ENCODE data around the gene ZNF595. TPM values are rescaled to one million over a fixed set of nuclear protein-coding genes. Genes with fewer than 3 reads are reported as not detected.
"Not testable (repeated sequence)": the region's sequence is repeated elsewhere in the genome, so short reads cannot be mapped to it uniquely, and the experiment has no call there.

ZNF595 gene
- total RNA-seq, 1 experiment from 2014 or later = 38.3 TPM

GRCh38 chr4:120616-121015 is 67.5 kb downstream of the ZNF595 start:
- H3K27me3 Mint-ChIP-seq (ENCODE audit: insufficient read depth, unreplicated experiment) = no peaks in the 10 kb centered on the region
- DNase-seq (ENCODE audit: unreplicated experiment) = no peak
- H3K4me3 Mint-ChIP-seq (ENCODE audit: unreplicated experiment) = no peak overlapping the region
- ChIA-PET POLR2A (no interaction called here), CTCF (no interaction called here)
- H3K27ac Mint-ChIP-seq (ENCODE audit: low read depth, unreplicated experiment) = no peak overlapping the region
- BruUV-seq (replicated peaks) = no TSS peak
- intact Hi-C loops (cut with micrococcal nuclease) = no loop called here
- H3K9me3 Mint-ChIP-seq (ENCODE audit: unreplicated experiment) = peaks cover 14% of the 10 kb centered on the region
- peaks cover 8% of the 10 kb centered on the region for H3K36me3 Mint-ChIP-seq (ENCODE audit: insufficient read depth, unreplicated experiment)
- peaks cover under 1% of the 10 kb centered on the region for H3K4me1 Mint-ChIP-seq (ENCODE audit: insufficient read depth, unreplicated experiment)
- TF ChIP-seq CTCF (IDR thresholded peaks at IDR 0.05; ENCODE audit: unreplicated experiment) = no peak

- Mint-ChIP-seq H3K4me1 (ENCODE audit: insufficient read depth, unreplicated experiment) (peaks cover 5% of the 10 kb centered on the region), H3K9me3 (ENCODE audit: unreplicated experiment) (peaks cover 10% of the 10 kb centered on the region), H3K27me3 (ENCODE audit: insufficient read depth, unreplicated experiment) (no peaks in the 10 kb centered on the region), H3K4me3 (ENCODE audit: unreplicated experiment) (no peak overlapping the region), H3K27ac (ENCODE audit: low read depth, unreplicated experiment) (no peak overlapping the region), H3K36me3 (ENCODE audit: insufficient read depth, unreplicated experiment) (peaks cover 17% of the 10 kb centered on the region)
- DNase-seq (ENCODE audit: unreplicated experiment) = no peak
- intact Hi-C loops (cut with micrococcal nuclease) = no loop called here
- POLR2A ChIA-PET = no interaction called here
- CTCF ChIA-PET = interaction anchor here (0.6 kb wide), 1 partner anchor 11 kb away, joined by 3 read pairs; no protein-coding TSS in a partner anchor
- no peak for TF ChIP-seq CTCF (IDR thresholded peaks at IDR 0.05; ENCODE audit: unreplicated experiment)
- BruUV-seq (replicated peaks) = no TSS peak
Observed at GRCh38 chr4:121408-122084, 68.4 kb downstream of the ZNF595 start.

GRCh38 chr4:123922-124274 is 70.8 kb downstream of the ZNF595 start:
- BruUV-seq (replicated peaks); CTCF ChIA-PET; DNase-seq (ENCODE audit: unreplicated experiment); H3K4me1 Mint-ChIP-seq (ENCODE audit: insufficient read depth, unreplicated experiment); H3K27me3 Mint-ChIP-seq (ENCODE audit: insufficient read depth, unreplicated experiment); intact Hi-C loops (cut with micrococcal nuclease); H3K9me3 Mint-ChIP-seq (ENCODE audit: unreplicated experiment): not testable (repeated sequence)
- POLR2A ChIA-PET = interaction anchor here (0.7 to 3.5 kb wide), 16 partner anchors 9 to 350 kb away, joined by 3 to 35 read pairs (median 5); partner anchors contain the start of genes ZNF141, ZNF595 and ZNF732
- Mint-ChIP-seq H3K36me3 (ENCODE audit: insufficient read depth, unreplicated experiment) (peaks cover 40% of the 10 kb centered on the region), H3K4me3 (ENCODE audit: unreplicated experiment) (peak overlapping the region; percentile 91), H3K27ac (ENCODE audit: low read depth, unreplicated experiment) (peak overlapping the region; percentile 98)

GRCh38 chr4:124275-125081 is 71.4 kb downstream of the ZNF595 start, which contains the start of gene ZNF718:
ZNF718 (plus strand) TSS chr4:124501; CDS start chr4:124671, 170 bp downstream.
- CTCF ChIA-PET = no interaction called here
- intact Hi-C loops (cut with micrococcal nuclease) = no loop called here
- peak within 1 kb of the TSS; percentile 91 for H3K4me3 Mint-ChIP-seq (ENCODE audit: unreplicated experiment)
- peaks cover 5% of the 10 kb centered on the region for H3K4me1 Mint-ChIP-seq (ENCODE audit: insufficient read depth, unreplicated experiment)
- H3K27me3 Mint-ChIP-seq (ENCODE audit: insufficient read depth, unreplicated experiment) = no peaks in the 10 kb centered on the region
- DNase-seq (ENCODE audit: unreplicated experiment) = peak; percentile 98
- peak within 1 kb of the TSS; percentile 98 for H3K27ac Mint-ChIP-seq (ENCODE audit: low read depth, unreplicated experiment)
- no peak for TF ChIP-seq CTCF (IDR thresholded peaks at IDR 0.05; ENCODE audit: unreplicated experiment)
- peaks cover 7% of the 10 kb centered on the region for H3K9me3 Mint-ChIP-seq (ENCODE audit: unreplicated experiment)
- POLR2A ChIA-PET = interaction anchor here (0.6 to 3.5 kb wide), 22 partner anchors 9 to 350 kb away, joined by 3 to 35 read pairs (median 4); partner anchors contain the start of genes ZNF141, ZNF595 and ZNF732
- H3K36me3 Mint-ChIP-seq (ENCODE audit: insufficient read depth, unreplicated experiment) = peaks cover 46% of the 10 kb centered on the region
- TSS peak; percentile 41 for BruUV-seq (replicated peaks)

Data from MCF 10A (cell line).